Measurements from ENCODE around the gene GPC3. TPM values are rescaled to one million over a fixed set of nuclear protein-coding genes. Genes with fewer than 3 reads are reported as not detected.

GPC3 gene
- polyA plus RNA-seq, 3 donors, result not detected

- Histone ChIP-seq H3K27me3 (ENCODE audit: control insufficient read depth in 2 of 2, insufficient read depth in 2 of 2, low read length in 2 of 2) (no peaks in the 10 kb centered on the region), H3K36me3 (replicated peaks in 1 of 2; ENCODE audit: control insufficient read depth in 1 of 2, insufficient read depth in 2 of 2, low read length in 2 of 2) (no peaks in the 10 kb centered on the region), H3K9me3 (replicated peaks in 1 of 2; ENCODE audit: control insufficient read depth in 1 of 2, insufficient read depth in 1 of 2, low read length in 2 of 2) (no peaks in the 10 kb centered on the region), H3K27ac (ENCODE audit: low read depth in 1 of 2, low read length in 2 of 2) (no peak overlapping the region), H3K79me2 (ENCODE audit: insufficient read depth, low read length) (no peaks in the 10 kb centered on the region), H2AFZ (ENCODE audit: insufficient read depth, low read depth, low read length, poor library complexity, severe bottlenecking) (no peak overlapping the region), H3K4me1 (ENCODE audit: control insufficient read depth in 1 of 2, insufficient read depth in 2 of 2, low read length in 2 of 2) (no peaks in the 10 kb centered on the region), H3K9ac (ENCODE audit: insufficient read depth, low read length, poor library complexity, severe bottlenecking) (no peak overlapping the region), H3K4me2 (replicated peaks; ENCODE audit: extremely low read depth, low read length, poor library complexity, severe bottlenecking) (no peak overlapping the region), H4K20me1 (ENCODE audit: insufficient read depth, low read length) (no peaks in the 10 kb centered on the region), H3K4me3 (replicated peaks in 1 of 3; ENCODE audit: low read depth in 2 of 3, low read length in 3 of 3) (no peak overlapping the region)
- WGBS (ENCODE audit: insufficient coverage), result no CpG with 5 or more reads among the region's 3 CpGs
- H3K27me3 Mint-ChIP-seq (ENCODE audit: low read depth in 3 of 3), result peaks cover 2 to 11% (median 2%) of the 10 kb centered on the region in 3 donors
- DNase-seq, result no peak
- peaks cover 2% of the 10 kb centered on the region for H3K4me1 Mint-ChIP-seq
- H3K27ac Mint-ChIP-seq, result no peak overlapping the region
- no peak for TF ChIP-seq CTCF (IDR thresholded peaks at IDR 0.05)
- intact Hi-C loops (cut with micrococcal nuclease), result no loop called here
- H3K9me3 Mint-ChIP-seq, result peaks cover 0 to 1% (median 0%) of the 10 kb centered on the region in 7 donors
- H3K36me3 Mint-ChIP-seq, result no peaks in the 10 kb centered on the region
- no peak overlapping the region for H3K4me3 Mint-ChIP-seq
These were observed 452.1 kb downstream of the GPC3 start for GRCh38 chrX:133533249-133533648.

DNA sequence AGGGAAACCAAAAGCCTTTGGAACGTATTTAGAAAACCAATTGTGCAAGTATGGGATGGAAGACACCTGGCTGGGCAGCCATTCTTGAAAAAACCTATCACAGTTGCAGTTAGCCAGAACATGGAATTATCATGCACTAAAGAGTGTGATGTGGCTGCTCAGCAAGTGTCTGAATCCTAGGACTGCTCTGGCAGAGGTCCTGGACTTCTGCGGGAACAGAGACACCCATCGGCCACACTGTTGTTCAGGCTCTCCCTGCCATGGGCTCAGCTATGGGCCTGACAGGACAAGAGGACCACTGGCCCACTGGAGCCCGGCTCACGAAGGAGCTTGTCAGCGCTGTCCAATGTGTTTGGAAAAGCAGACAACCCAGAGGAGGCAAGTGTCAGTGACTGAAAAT is 454.4 kb downstream of the GPC3 start:
- no peaks in the 10 kb centered on the region for H4K20me1 ChIP-seq (ENCODE audit: insufficient read depth, low read length)
- no peaks in the 10 kb centered on the region for H3K79me2 ChIP-seq (ENCODE audit: insufficient read depth, low read length)
- no peak overlapping the region for H3K4me3 ChIP-seq (replicated peaks in 1 of 3; ENCODE audit: low read depth in 2 of 3, low read length in 3 of 3)
- intact Hi-C loops (cut with micrococcal nuclease), result no loop called here
- H3K4me1 Mint-ChIP-seq, result no peaks in the 10 kb centered on the region
- no peak overlapping the region for H3K27ac ChIP-seq (ENCODE audit: low read depth in 1 of 2, low read length in 2 of 2)
- peaks cover 0 to 1% (median 0%) of the 10 kb centered on the region in 7 donors for H3K9me3 Mint-ChIP-seq
- no peaks in the 10 kb centered on the region for H3K9me3 ChIP-seq (replicated peaks in 1 of 2; ENCODE audit: control insufficient read depth in 1 of 2, insufficient read depth in 1 of 2, low read length in 2 of 2)
- H3K4me1 ChIP-seq (ENCODE audit: control insufficient read depth in 1 of 2, insufficient read depth in 2 of 2, low read length in 2 of 2), result no peaks in the 10 kb centered on the region
- no peak overlapping the region for H2AFZ ChIP-seq (ENCODE audit: insufficient read depth, low read depth, low read length, poor library complexity, severe bottlenecking)
- 100% methylated on average over 1 of the region's 6 CpGs for WGBS (ENCODE audit: insufficient coverage)
- no peak overlapping the region for H3K9ac ChIP-seq (ENCODE audit: insufficient read depth, low read length, poor library complexity, severe bottlenecking)
- H3K36me3 ChIP-seq (replicated peaks in 1 of 2; ENCODE audit: control insufficient read depth in 1 of 2, insufficient read depth in 2 of 2, low read length in 2 of 2), result no peaks in the 10 kb centered on the region
- DNase-seq, result no peak
- H3K27ac Mint-ChIP-seq, result no peak overlapping the region
- H3K4me3 Mint-ChIP-seq, result no peak overlapping the region
- H3K4me2 ChIP-seq (replicated peaks; ENCODE audit: extremely low read depth, low read length, poor library complexity, severe bottlenecking), result no peak overlapping the region
- no peaks in the 10 kb centered on the region for H3K36me3 Mint-ChIP-seq
- H3K27me3 ChIP-seq (ENCODE audit: control insufficient read depth in 2 of 2, insufficient read depth in 2 of 2, low read length in 2 of 2), result no peaks in the 10 kb centered on the region
- peaks cover 2 to 11% (median 2%) of the 10 kb centered on the region in 3 donors for H3K27me3 Mint-ChIP-seq (ENCODE audit: low read depth in 3 of 3)
- no peak for TF ChIP-seq CTCF (IDR thresholded peaks at IDR 0.05)
